ENCODE data around the gene ZNF30. TPM values are rescaled to one million over a fixed set of nuclear protein-coding genes. Genes with fewer than 3 reads are reported as not detected.
"Not testable (repeated sequence)": the region's sequence is repeated elsewhere in the genome, so short reads cannot be mapped to it uniquely, and the experiment has no call there.

ZNF30 gene
- polyA plus RNA-seq, 4 donors: 5.6 to 7.3 (median 7.1) TPM

DNA sequence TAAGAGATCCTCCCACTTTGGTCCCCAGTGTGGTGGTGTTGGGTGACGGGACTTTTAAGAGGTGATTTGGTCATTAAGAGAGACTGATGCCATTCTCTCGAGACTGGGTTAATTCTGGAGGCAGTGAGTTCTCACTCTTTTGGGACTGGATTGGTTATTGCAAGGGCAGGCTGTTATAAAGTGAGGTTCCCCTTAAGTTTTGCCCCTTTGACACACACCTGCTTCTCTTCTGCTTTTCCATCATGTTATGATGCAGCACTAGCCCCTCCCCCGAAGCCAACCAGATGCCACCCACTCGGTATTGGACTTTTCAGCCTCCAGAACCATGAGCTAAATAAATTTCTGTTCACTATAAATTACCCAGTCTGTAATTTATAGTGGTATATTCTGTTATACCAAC lies 57.1 kb downstream of the ZNF30 start:
- no peak for DNase-seq (ENCODE audit: low read depth in 4 of 4, low spot score in 3 of 4)

DNA sequence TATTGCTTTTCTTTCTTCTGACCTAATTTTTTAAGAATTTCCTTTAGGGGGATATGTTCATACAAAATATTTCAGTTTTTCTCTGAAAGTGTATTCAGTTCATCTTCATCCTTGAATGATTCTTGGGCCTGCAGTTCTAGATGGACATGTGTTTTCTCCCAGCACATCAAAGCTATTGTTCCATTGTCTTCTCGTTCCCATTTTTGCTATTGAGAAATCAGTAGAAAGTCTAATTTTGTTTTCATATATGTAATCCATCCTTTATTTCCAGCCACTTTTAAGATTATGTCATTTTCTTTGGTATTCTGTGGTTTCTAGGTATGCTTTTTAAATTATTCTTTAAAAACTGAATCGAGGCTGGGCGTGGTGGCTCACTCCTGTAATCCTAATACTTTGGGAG lies 57.6 kb downstream of the ZNF30 start:
- no peak for DNase-seq (ENCODE audit: low read depth in 4 of 4, low spot score in 3 of 4)

- DNase-seq (ENCODE audit: low read depth in 4 of 4, low spot score in 3 of 4): no peak
Observed at GRCh38 chr19:34985249-34986022, 58.7 kb downstream of the ZNF30 start.

DNA sequence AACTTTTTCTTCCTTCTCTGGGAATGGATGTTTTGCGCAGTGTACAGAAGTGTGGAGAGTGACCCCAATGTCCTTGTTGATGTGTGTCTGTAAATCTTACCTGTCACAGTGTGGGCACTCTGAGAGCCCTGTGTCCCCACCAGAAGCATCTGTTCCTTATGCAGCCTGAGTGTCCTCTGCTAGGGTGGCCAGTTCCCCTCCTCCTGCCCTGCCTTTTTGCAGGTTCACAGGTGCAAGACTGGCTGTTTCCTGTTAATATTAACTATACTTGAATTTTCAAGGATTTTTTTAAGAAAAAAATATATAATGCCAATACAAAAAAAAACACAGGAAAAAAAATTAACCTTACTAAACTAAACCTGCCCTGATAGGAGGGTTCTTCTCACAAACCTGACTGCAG lies 61.4 kb downstream of the ZNF30 start:
- DNase-seq (ENCODE audit: low read depth in 4 of 4, low spot score in 3 of 4): no peak

- no peak for DNase-seq (ENCODE audit: low read depth in 4 of 4, low spot score in 3 of 4)
Observed at GRCh38 chr19:34989298-34989697, 62.6 kb downstream of the ZNF30 start.

DNA sequence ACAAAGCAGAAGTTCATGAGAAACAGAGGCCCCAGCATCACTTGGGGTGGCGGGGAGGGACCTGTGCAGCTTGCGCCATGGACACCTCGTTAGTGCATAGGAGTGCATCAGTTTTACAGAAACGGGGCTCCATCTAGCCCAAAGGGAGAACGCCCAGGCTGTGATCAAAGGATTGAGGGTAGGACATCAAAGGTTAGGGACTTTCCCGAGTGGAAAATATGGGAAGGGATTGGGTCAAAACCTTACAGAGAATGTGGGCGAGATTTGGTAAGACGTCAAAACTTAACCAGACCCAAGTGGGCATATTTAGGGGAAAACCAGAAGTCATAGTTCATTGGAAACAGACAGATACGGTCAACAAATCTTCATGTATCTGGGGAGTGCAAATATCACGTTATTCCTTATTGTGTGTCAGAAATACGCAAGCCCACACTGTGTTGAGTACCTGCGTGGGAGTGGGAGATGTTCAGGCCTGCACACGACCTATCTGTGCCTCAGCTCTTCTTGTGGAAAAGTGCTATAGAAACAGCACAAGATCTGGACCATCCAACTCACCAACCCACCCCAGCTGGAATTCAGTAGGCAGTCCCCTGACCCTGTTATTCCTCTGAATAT lies 64.0 kb downstream of the ZNF30 start:
- DNase-seq (ENCODE audit: low read depth in 4 of 4, low spot score in 3 of 4): no peak

DNA sequence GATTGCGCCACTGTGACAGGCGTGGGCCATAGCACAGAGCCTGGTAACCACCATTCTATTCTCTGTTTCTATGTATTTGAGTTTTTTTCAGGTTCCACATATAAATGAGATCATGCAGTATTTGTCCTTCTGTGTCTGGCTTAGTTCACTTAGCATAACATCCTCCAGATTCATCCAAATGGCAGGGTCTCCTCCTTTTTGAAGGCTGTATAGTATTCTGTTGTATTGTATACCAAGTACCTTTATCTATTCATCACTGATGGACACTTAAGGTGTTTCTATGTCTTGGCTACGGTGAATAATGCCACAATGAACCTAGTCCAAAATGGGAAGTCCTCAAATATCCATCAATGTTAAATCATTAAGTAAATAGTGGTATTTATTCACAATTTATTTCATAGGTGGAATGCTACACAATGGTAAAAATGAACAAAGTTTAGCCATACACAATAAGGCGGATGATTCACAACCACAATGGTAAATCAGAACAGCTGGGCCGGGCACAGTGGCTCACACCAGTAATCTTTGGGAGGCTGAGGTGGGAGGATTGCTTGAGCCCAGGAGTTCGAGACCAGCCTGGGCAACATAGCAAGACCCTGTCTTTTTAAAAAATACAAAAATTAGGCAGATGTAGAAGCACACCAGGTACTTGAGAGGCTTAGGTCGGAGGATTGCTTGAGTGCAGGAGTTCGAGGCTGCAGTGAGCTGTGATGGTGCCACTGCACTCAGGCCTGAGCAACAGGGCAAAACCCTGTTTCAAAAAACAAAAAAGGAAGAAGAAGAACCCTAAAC lies 65.0 kb downstream of the ZNF30 start:
- DNase-seq (ENCODE audit: low read depth in 4 of 4, low spot score in 3 of 4): no peak

- not testable (repeated sequence) for DNase-seq (ENCODE audit: low read depth in 4 of 4, low spot score in 3 of 4)
Observed at GRCh38 chr19:34992582-34992981, 65.9 kb downstream of the ZNF30 start.

DNA sequence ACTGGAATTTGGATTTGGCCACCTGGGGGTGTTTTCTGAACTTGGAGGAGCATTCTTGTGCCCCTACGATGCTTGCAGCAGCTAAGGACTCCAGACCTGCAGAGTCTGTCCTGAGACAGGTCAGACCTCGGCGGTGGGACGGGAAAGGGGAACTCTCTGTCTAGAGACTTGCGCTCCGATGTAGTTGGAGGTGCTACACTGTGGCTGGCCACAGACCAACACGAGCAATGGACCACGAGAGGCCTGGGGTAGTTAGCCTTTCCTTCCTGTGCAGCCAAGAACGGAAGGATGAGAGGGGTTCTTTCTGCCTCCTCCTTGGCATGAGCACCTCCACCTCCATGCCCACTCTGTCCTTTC lies 67.6 kb downstream of the ZNF30 start:
- no peak for DNase-seq (ENCODE audit: low read depth in 4 of 4, low spot score in 3 of 4)

Other genes with a start within 250 kb of the ZNF30 start
- gene SCGB2B2, start 249.7 kb upstream of the ZNF30 start, polyA plus RNA-seq (ENCODE audit: insufficient read length in 4 of 4): 1 to 10 TPM in 1 of 4 donors, under 1 TPM in 3; 0.42 to 1.5 (median 0.74) TPM
- 10 to 100 TPM; 70.4 to 94.2 (median 80.1) TPM for gene ZNF302, start 249.2 kb upstream of the ZNF30 start, polyA plus RNA-seq (ENCODE audit: insufficient read length in 4 of 4)
- gene ZNF181, start 192.7 kb upstream of the ZNF30 start, polyA plus RNA-seq (ENCODE audit: insufficient read length in 4 of 4): 10 to 100 TPM; 20.7 to 28.3 (median 24.3) TPM
- 10 to 100 TPM; 12.3 to 18.9 (median 12.8) TPM for gene ZNF599, start 153.7 kb upstream of the ZNF30 start, polyA plus RNA-seq (ENCODE audit: insufficient read length in 4 of 4)
- gene ZNF792, start 37.3 kb downstream of the ZNF30 start, polyA plus RNA-seq (ENCODE audit: insufficient read length in 4 of 4): 1 to 10 TPM; 5.2 to 7.4 (median 5.9) TPM
- gene GRAMD1A, start 73.4 kb downstream of the ZNF30 start, polyA plus RNA-seq (ENCODE audit: insufficient read length in 4 of 4): 100 to 1,000 TPM in 1 of 4 donors, 10 to 100 TPM in 3; 47.1 to 102 (median 66.3) TPM
- 1 to 10 TPM in 3 of 4 donors, under 1 TPM in 1; 0.74 to 2.1 (median 1.2) TPM for gene SCN1B, start 103.6 kb downstream of the ZNF30 start, polyA plus RNA-seq (ENCODE audit: insufficient read length in 4 of 4)
- 100 to 1,000 TPM in 1 of 4 donors, 10 to 100 TPM in 2, 1 to 10 TPM in 1; 2.6 to 118 (median 79.0) TPM for gene HPN, start 114.8 kb downstream of the ZNF30 start, polyA plus RNA-seq (ENCODE audit: insufficient read length in 4 of 4)
- 10 to 100 TPM in 3 of 4 donors, under 1 TPM in 1; 0.48 to 35.2 (median 22.5) TPM for gene FXYD3, start 188.9 kb downstream of the ZNF30 start, polyA plus RNA-seq (ENCODE audit: insufficient read length in 4 of 4)
- 10 to 100 TPM in 1 of 4 donors, 1 to 10 TPM in 3; 2.7 to 14.3 (median 3.5) TPM for gene LGI4, start 208.2 kb downstream of the ZNF30 start, polyA plus RNA-seq (ENCODE audit: insufficient read length in 4 of 4)
- gene FXYD1, start 211.9 kb downstream of the ZNF30 start, polyA plus RNA-seq (ENCODE audit: insufficient read length in 4 of 4): 10 to 100 TPM; 22.3 to 73.8 (median 27.2) TPM
- gene FXYD7, start 216.4 kb downstream of the ZNF30 start, polyA plus RNA-seq (ENCODE audit: insufficient read length in 4 of 4): 1 to 10 TPM in 3 of 4 donors, under 1 TPM in 1; 0.82 to 6.6 (median 1.3) TPM
- gene FXYD5, start 227.8 kb downstream of the ZNF30 start, polyA plus RNA-seq (ENCODE audit: insufficient read length in 4 of 4): 10 to 100 TPM; 13.2 to 33.5 (median 27.9) TPM